BLaER1 (cell line): ENCODE results near the gene RECK.

ENCODE experiments used
- H3K27ac ChIP-seq: shearing (Covaris generic); formaldehyde crosslinking; 2 replicates; pipeline ENCODE4 v1.8.1; 2022
- H3K27me3 ChIP-seq: shearing (Covaris generic); formaldehyde crosslinking; 2 replicates; pipeline ENCODE4 v1.8.1; 2022
- H3K36me3 ChIP-seq: shearing (Covaris generic); formaldehyde crosslinking; 2 replicates; pipeline ENCODE4 v1.8.1; 2022
- H3K4me1 ChIP-seq: shearing (Covaris generic); formaldehyde crosslinking; 2 replicates; pipeline ENCODE4 v1.8.1; 2022
- H3K4me2 ChIP-seq: shearing (Covaris generic); formaldehyde crosslinking; 2 replicates; pipeline ENCODE4 v1.8.1; 2022
- H3K4me3 ChIP-seq: shearing (Covaris generic); formaldehyde crosslinking; 2 replicates; pipeline ENCODE4 v1.8.1; 2022
- H3K9ac ChIP-seq: shearing (Covaris generic); formaldehyde crosslinking; 2 replicates; pipeline ENCODE4 v1.8.1; 2022
- H3K9me3 ChIP-seq: shearing (Covaris generic); formaldehyde crosslinking; 2 replicates; pipeline ENCODE4 v1.8.1; 2022
- H4K20me1 ChIP-seq: shearing (Covaris generic); formaldehyde crosslinking; 2 replicates; pipeline ENCODE4 v1.8.1; 2022
- Cebpa-rat ChIP-seq: shearing (Covaris generic); IDR thresholded peaks from 2 replicates; pipeline ENCODE4 v1.8.1; 2022

Gene RECK

GRCh38 chr9:36051317-36051716 lies 14.6 kb downstream of the RECK start:
- H4K20me1 ChIP-seq = peaks cover 32% of the 10 kb centered on the region
- no peak overlapping the region for H3K4me3 ChIP-seq
- peaks cover 9% of the 10 kb centered on the region for H3K4me1 ChIP-seq
- TF ChIP-seq Cebpa-rat = no peak
- H3K9ac ChIP-seq = no peak overlapping the region
- no peak overlapping the region for H3K4me2 ChIP-seq
- H3K9me3 ChIP-seq = 0 out of 2 replicates have a peak, but pooled peaks cover 4% of the 10 kb centered on the region
- H3K27me3 ChIP-seq = no peaks in the 10 kb centered on the region
- H3K27ac ChIP-seq = no peak overlapping the region
- H3K36me3 ChIP-seq = peaks cover 21% of the 10 kb centered on the region; the same call in 1 of the 2 replicates

GRCh38 chr9:36053971-36054370 lies 17.3 kb downstream of the RECK start:
- H3K27ac ChIP-seq = no peak overlapping the region
- H3K4me2 ChIP-seq = no peak overlapping the region
- no peak for TF ChIP-seq Cebpa-rat
- peaks cover 9% of the 10 kb centered on the region for H3K4me1 ChIP-seq
- H3K4me3 ChIP-seq = no peak overlapping the region
- H4K20me1 ChIP-seq = peaks cover 16% of the 10 kb centered on the region
- peaks cover 31% of the 10 kb centered on the region for H3K36me3 ChIP-seq
- no peak overlapping the region for H3K9ac ChIP-seq
- no peaks in the 10 kb centered on the region for H3K27me3 ChIP-seq
- H3K9me3 ChIP-seq = peaks cover 9% of the 10 kb centered on the region

- peaks cover 9% of the 10 kb centered on the region for H3K4me1 ChIP-seq
- H3K9me3 ChIP-seq = peaks cover 9% of the 10 kb centered on the region
- H3K4me2 ChIP-seq = no peak overlapping the region
- H3K9ac ChIP-seq = no peak overlapping the region
- no peak overlapping the region for H3K27ac ChIP-seq
- H3K36me3 ChIP-seq = peaks cover 58% of the 10 kb centered on the region
- no peak overlapping the region for H3K4me3 ChIP-seq
- H3K27me3 ChIP-seq = no peaks in the 10 kb centered on the region
- H4K20me1 ChIP-seq = no peaks in the 10 kb centered on the region
- TF ChIP-seq Cebpa-rat = no peak
These were observed 20.2 kb downstream of the RECK start for GRCh38 chr9:36056896-36057295.

GRCh38 chr9:36063804-36064447 lies 27.2 kb downstream of the RECK start:
- TF ChIP-seq Cebpa-rat = no peak

GRCh38 chr9:36064448-36065037 lies 27.8 kb downstream of the RECK start:
- Histone ChIP-seq H3K4me3 (no peak overlapping the region), H3K4me1 (no peaks in the 10 kb centered on the region), H3K9ac (no peak overlapping the region), H3K36me3 (peaks cover 84% of the 10 kb centered on the region), H3K27me3 (no peaks in the 10 kb centered on the region), H3K4me2 (no peak overlapping the region), H3K9me3 (no peaks in the 10 kb centered on the region), H4K20me1 (no peaks in the 10 kb centered on the region), H3K27ac (no peak overlapping the region)
- TF ChIP-seq Cebpa-rat = no peak

More at GRCh38 chr9:36063804-36064447, 27.2 kb downstream of the RECK start:
- Histone ChIP-seq H3K27me3 (no peaks in the 10 kb centered on the region), H3K4me3 (no peak overlapping the region), H4K20me1 (no peaks in the 10 kb centered on the region), H3K4me2 (no peak overlapping the region), H3K27ac (no peak overlapping the region), H3K9ac (no peak overlapping the region), H3K4me1 (no peaks in the 10 kb centered on the region), H3K9me3 (no peaks in the 10 kb centered on the region), H3K36me3 (peaks cover 83% of the 10 kb centered on the region)

- Histone ChIP-seq H4K20me1 (no peaks in the 10 kb centered on the region), H3K4me2 (no peak overlapping the region), H3K27me3 (no peaks in the 10 kb centered on the region), H3K27ac (no peak overlapping the region), H3K9ac (no peak overlapping the region), H3K36me3 (peaks cover 38% of the 10 kb centered on the region), H3K4me1 (no peaks in the 10 kb centered on the region), H3K9me3 (no peaks in the 10 kb centered on the region), H3K4me3 (no peak overlapping the region)
- no peak for TF ChIP-seq Cebpa-rat
These were observed 37.3 kb downstream of the RECK start for GRCh38 chr9:36074055-36074454.

- no peaks in the 10 kb centered on the region for H3K4me1 ChIP-seq
- no peak overlapping the region for H3K27ac ChIP-seq
- peaks cover 33% of the 10 kb centered on the region for H3K36me3 ChIP-seq
- no peaks in the 10 kb centered on the region for H3K9me3 ChIP-seq
- no peak overlapping the region for H3K9ac ChIP-seq
- no peak for TF ChIP-seq Cebpa-rat
- no peak overlapping the region for H3K4me3 ChIP-seq
- H3K4me2 ChIP-seq = no peak overlapping the region
- H4K20me1 ChIP-seq = no peaks in the 10 kb centered on the region
- H3K27me3 ChIP-seq = no peaks in the 10 kb centered on the region
These were observed 38.3 kb downstream of the RECK start for GRCh38 chr9:36074870-36075532.

- Histone ChIP-seq H3K36me3 (peaks cover 41% of the 10 kb centered on the region), H3K4me1 (no peaks in the 10 kb centered on the region), H3K9ac (no peak overlapping the region), H3K4me2 (no peak overlapping the region), H3K27me3 (no peaks in the 10 kb centered on the region), H3K4me3 (no peak overlapping the region), H4K20me1 (no peaks in the 10 kb centered on the region), H3K9me3 (no peaks in the 10 kb centered on the region), H3K27ac (no peak overlapping the region)
- no peak for TF ChIP-seq Cebpa-rat
These were observed 41.3 kb downstream of the RECK start for GRCh38 chr9:36078051-36078450.

- no peak overlapping the region for H3K9ac ChIP-seq
- peaks cover 49% of the 10 kb centered on the region for H3K36me3 ChIP-seq
- H3K9me3 ChIP-seq = peaks cover 2% of the 10 kb centered on the region; the same call in 1 of the 2 replicates
- no peak overlapping the region for H3K27ac ChIP-seq
- H3K4me3 ChIP-seq = no peak overlapping the region
- no peak for TF ChIP-seq Cebpa-rat
- no peak overlapping the region for H3K4me2 ChIP-seq
- no peaks in the 10 kb centered on the region for H4K20me1 ChIP-seq
- H3K4me1 ChIP-seq = no peaks in the 10 kb centered on the region
- no peaks in the 10 kb centered on the region for H3K27me3 ChIP-seq
These were observed 43.8 kb downstream of the RECK start for GRCh38 chr9:36080519-36080918.

- Histone ChIP-seq H3K9ac (no peak overlapping the region), H3K27me3 (no peaks in the 10 kb centered on the region), H3K4me2 (no peak overlapping the region), H3K36me3 (peaks cover 65% of the 10 kb centered on the region), H3K27ac (no peak overlapping the region), H4K20me1 (no peaks in the 10 kb centered on the region), H3K4me1 (no peaks in the 10 kb centered on the region), H3K4me3 (no peak overlapping the region), H3K9me3 (peaks cover 19% of the 10 kb centered on the region)
- TF ChIP-seq Cebpa-rat = no peak
These were observed 46.2 kb downstream of the RECK start for GRCh38 chr9:36082931-36083330.
